A549 (cell line): Measurements from ENCODE around the gene SHH. TPM values are rescaled to one million over a fixed set of nuclear protein-coding genes. Genes with fewer than 3 reads are reported as not detected.

Experiments
- ATAC-seq, 2 experiments: fragments of 200-7000 bp in 1 of 2; fragments of >200 bp in 1 of 2; cut with Nextera tagmentation in 1 of 2; cut with Tn5 transposase in 1 of 2; 3 replicates each; pipeline versions ENCODE4 v1.8.0 to v1.9.1; 2018 to 2020; ENCODE audit warnings: mild to moderate bottlenecking in 1 of 2, moderate library complexity in 1 of 2
- CTCF ChIA-PET: fragments of 300-600 bp; sonication (Branson Sonifier 250); formaldehyde crosslinking; extraction: SDS; loops from one replicate; lab custom pipeline; 2021; ENCODE audit warnings: antibody characterized with exemption, inconsistent platforms; lab: Yijun Ruan, JAX
- POLR2A ChIA-PET: fragments of 350-600 bp; formaldehyde crosslinking; extraction: SDS; loops from one replicate; lab custom pipeline; 2021; ENCODE audit warnings: antibody characterized with exemption, inconsistent platforms; lab: Yijun Ruan, JAX
- DNase-seq, 2 experiments: peaks; one replicate each; pipeline versions ENCODE4 v3.0.0 to v3.0.0-alpha.2; 2011 to 2016; ENCODE audit warnings: low read depth in 1 of 2, low spot score in 1 of 2
- FAIRE-seq: peaks from 2 replicates; lab custom pipeline; 2011; peaks lifted over from hg19 to GRCh38; lab: Jason Lieb, UNC
- H3K27ac ChIP-seq, 2 experiments: fragments of >200 bp; sonication (Bioruptor Twin); formaldehyde crosslinking; 3 replicates each; pipeline ENCODE4 v1.5.1; 2016 to 2017
- H3K4me1 ChIP-seq: fragments of >200 bp; sonication (Bioruptor Twin); formaldehyde crosslinking; 3 replicates; pipeline ENCODE4 v1.6.1; 2016
- H3K4me2 ChIP-seq: fragments of >200 bp; sonication (Bioruptor Twin); formaldehyde crosslinking; 3 replicates; pipeline ENCODE4 v1.6.1; 2016
- H3K4me3 ChIP-seq: fragments of >200 bp; sonication (Bioruptor Twin); formaldehyde crosslinking; 3 replicates; pipeline ENCODE4 v1.5.1; 2016
- H3K9me3 ChIP-seq: fragments of >200 bp; sonication (Bioruptor Twin); formaldehyde crosslinking; 3 replicates; pipeline ENCODE4 v1.6.1; 2016
- BHLHE40 ChIP-seq: IDR thresholded peaks from 2 replicates; pipeline ENCODE4 v1.6.1; 2012; ENCODE audit warnings: low read depth, low read length, inconsistent platforms
- CBX2 ChIP-seq: fragments of 200-600 bp; sonication (generic); IDR thresholded peaks from 2 replicates; pipeline ENCODE4 v1.6.1; 2016; ENCODE audit warnings: low read depth, mild to moderate bottlenecking, borderline replicate concordance
- CHD2 ChIP-seq: fragments of 150-350 bp; IDR thresholded peaks from 2 replicates; pipeline ENCODE4 v1.6.1; 2014; ENCODE audit warnings: low read length; ENCODE audit not compliant: partially characterized antibody
- CHD4 ChIP-seq: fragments of 200-600 bp; sonication (generic); IDR thresholded peaks from 2 replicates; pipeline ENCODE4 v1.6.1; 2016; ENCODE audit warnings: antibody characterized with exemption, mild to moderate bottlenecking, borderline replicate concordance
- FOSL2 ChIP-seq, 2 experiments: fragments of 450-650 bp in 1 of 2; fragments of >200 bp in 1 of 2; sonication (Bioruptor Twin) in 1 of 2; formaldehyde crosslinking; IDR thresholded peaks; 2 replicates each; pipeline versions ENCODE4 v1.5.0 to v1.6.1; 2016 to 2020; ENCODE audit warnings: mild to moderate bottlenecking in 1 of 2, moderate library complexity in 1 of 2
- HEYL ChIP-seq: fragments of 250-450 bp; sonication (Bioruptor Pico); IDR thresholded peaks from 2 replicates; pipeline ENCODE4 v1.8.0; 2021; ENCODE audit warnings: mild to moderate bottlenecking, moderate library complexity
- HOXA7 ChIP-seq: fragments of 250-450 bp; sonication (Bioruptor Pico); IDR thresholded peaks from 2 replicates; pipeline ENCODE4 v1.5.0; 2020; ENCODE audit warnings: mild to moderate bottlenecking, moderate library complexity
- HOXB5 ChIP-seq: fragments of 250-450 bp; sonication (Bioruptor Pico); IDR thresholded peaks from 2 replicates; pipeline ENCODE4 v1.5.0; 2020; ENCODE audit warnings: mild to moderate bottlenecking, moderate library complexity
- JUN ChIP-seq, 2 experiments: fragments of >200 bp; sonication (Bioruptor Twin); formaldehyde crosslinking; IDR thresholded peaks; 2 replicates in 1 of 2; 3 replicates in 1 of 2; pipeline ENCODE4 v1.6.1; 2016 to 2017
- MAFK ChIP-seq: fragments of 450-650 bp; IDR thresholded peaks from 2 replicates; pipeline ENCODE4 v1.6.1; 2014; ENCODE audit not compliant: partially characterized antibody
- NFE2L2 ChIP-seq: fragments of 150-350 bp; conservative IDR thresholded peaks from 2 replicates; pipeline ENCODE4 v1.6.1; 2014; ENCODE audit warnings: low read length
- NR3C1 ChIP-seq: fragments of >200 bp; sonication (Bioruptor Twin); formaldehyde crosslinking; IDR thresholded peaks from 3 replicates; pipeline ENCODE4 v1.6.1; 2017
- PBX3 ChIP-seq: IDR thresholded peaks from 2 replicates; pipeline ENCODE4 v1.6.1; 2012
- RAD21 ChIP-seq, 2 experiments: fragments of >200 bp in 1 of 2; sonication (Bioruptor Twin) in 1 of 2; formaldehyde crosslinking in 1 of 2; IDR thresholded peaks in 1 of 2; conservative IDR thresholded peaks in 1 of 2; 2 replicates in 1 of 2; 3 replicates in 1 of 2; pipeline ENCODE4 v1.6.1; 2012 to 2018; ENCODE audit warnings: inconsistent platforms in 1 of 2
- RNF2 ChIP-seq: fragments of 200-600 bp; sonication (generic); IDR thresholded peaks from 2 replicates; pipeline ENCODE4 v1.6.1; 2016; ENCODE audit warnings: low read depth, mild to moderate bottlenecking, antibody characterized with exemption, moderate library complexity, borderline replicate concordance
- SMC3 ChIP-seq: fragments of >200 bp; sonication (Bioruptor Twin); formaldehyde crosslinking; IDR thresholded peaks from 3 replicates; pipeline ENCODE4 v1.6.1; 2018; ENCODE audit warnings: inconsistent platforms
- SREBF2 ChIP-seq: fragments of 450-650 bp; IDR thresholded peaks from 2 replicates; pipeline ENCODE4 v1.6.1; 2014; ENCODE audit warnings: mild to moderate bottlenecking, moderate library complexity
- TP53 ChIP-seq: fragments of 250-450 bp; sonication (Bioruptor Pico); IDR thresholded peaks from 2 replicates; pipeline ENCODE4 v1.5.0; 2021; ENCODE audit warnings: mild to moderate bottlenecking, moderate library complexity
- USF2 ChIP-seq: fragments of 450-650 bp; IDR thresholded peaks from 2 replicates; pipeline ENCODE4 v1.6.1; 2014; ENCODE audit warnings: antibody characterized with exemption
- ZSCAN20 ChIP-seq: fragments of 250-450 bp; sonication (Bioruptor Pico); IDR thresholded peaks from 2 replicates; pipeline ENCODE4 v1.8.0; 2022; ENCODE audit warnings: mild to moderate bottlenecking, moderate library complexity
- WGBS: methylation state at CpG from one replicate; pipeline ENCODE4 v1.1.6; 2017; ENCODE audit errors: missing lambda C conversion rate; 5-methylcytosine and 5-hydroxymethylcytosine counted together
- polyA plus RNA-seq, 4 experiments: library from polyadenylated mRNA; depleted of rRNA in 3 of 4; stranded (reverse); fragments of >200 nt; fragmentation: RNase III in 1 of 4; extraction: RNeasy Plus Mini Kit Qiagen cat#74134 plus additional on column Dnase treatment in 1 of 4; gene quantifications; 2 replicates in 3 of 4; 3 replicates in 1 of 4; pipeline ENCODE4 v1.2.3, GENCODE V29; 2011 to 2017
- TF ChIP-seq, protein P1 (sequence below): IDR thresholded peaks from 2 replicates; pipeline ENCODE4 v1.6.1; 2012
- TF ChIP-seq, protein P2 (sequence below): fragments of >200 bp; sonication (Bioruptor Twin); formaldehyde crosslinking; IDR thresholded peaks from 2 replicates; pipeline ENCODE4 v1.6.1; 2016
- TF ChIP-seq, protein P3 (sequence below): fragments of >200 bp; sonication (Bioruptor Twin); formaldehyde crosslinking; IDR thresholded peaks from 3 replicates; pipeline ENCODE4 v1.5.1; 2016

Gene SHH
- polyA plus RNA-seq, 2 of the 4 experiments (the other 2 are of a cell fraction) = 0.84 to 1.2 TPM

GRCh38 chr7:155844526-155844925 is 32.3 kb upstream of the SHH start:
- POLR2A ChIA-PET = interaction anchor here (1.0 kb wide), 1 partner anchor 17 kb away, joined by 4 read pairs; no protein-coding TSS in a partner anchor
- Histone ChIP-seq H3K9me3 (no peaks in the 10 kb centered on the region), H3K4me2 (peak overlapping the region; percentile 66), H3K4me1 (peaks cover 22% of the 10 kb centered on the region), H3K4me3 (no peak overlapping the region), H3K27ac (peak overlapping the region; percentile 81 to 88)
- DNase-seq = no peak
- TF ChIP-seq NFE2L2 (no peak), USF2 (no peak), HOXA7 (no peak)
- ATAC-seq = no peak
- 91% methylated on average over 15 of the region's 16 CpGs for WGBS
- CTCF ChIA-PET = interaction anchor here (0.6 to 1.6 kb wide), 3 partner anchors 73 to 312 kb away, joined by 3 read pairs; no protein-coding TSS in a partner anchor
- FAIRE-seq = no peak

GRCh38 chr7:155844019-155844453 is 31.8 kb upstream of the SHH start:
- 23% methylated on average over 10 of the region's 14 CpGs for WGBS
- ATAC-seq (peak; percentile 78 to 89), FAIRE-seq (no peak), DNase-seq (peak; percentile 49 to 81)
- TF ChIP-seq SMC3 (peak; percentile 53), NR3C1 (no peak), JUN (IDR thresholded peaks at IDR 0.05) (0 out of 5 replicates have a peak, but pooled peaks of 1 of the 2 experiments have one; percentile 37), CHD4 (no peak), RAD21 (conservative IDR thresholded peaks at IDR 0.05 in 1 of 2, IDR thresholded peaks at IDR 0.05 in 1 of 2) (peak; percentile 48 to 71), FOSL2 (IDR thresholded peaks at IDR 0.05) (no peak), FOSL2 (CRISPR knock-in tag; IDR thresholded peaks at IDR 0.05) (no peak), CBX2 (no peak), NFE2L2 (no peak), HOXB5 (CRISPR knock-in tag) (no peak), HEYL (CRISPR knock-in tag) (no peak), BHLHE40 (no peak), MAFK (no peak), PBX3 (no peak)
- TF ChIP-seq, protein P1, sequence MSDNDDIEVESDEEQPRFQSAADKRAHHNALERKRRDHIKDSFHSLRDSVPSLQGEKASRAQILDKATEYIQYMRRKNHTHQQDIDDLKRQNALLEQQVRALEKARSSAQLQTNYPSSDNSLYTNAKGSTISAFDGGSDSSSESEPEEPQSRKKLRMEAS = peak; percentile 33; the same call in 1 of the 2 replicates
- H3K4me1 ChIP-seq = peaks cover 22% of the 10 kb centered on the region
- H3K4me2 ChIP-seq = peak overlapping the region; percentile 66
- peak overlapping the region; percentile 81 to 88 for H3K27ac ChIP-seq
- no peaks in the 10 kb centered on the region for H3K9me3 ChIP-seq
- ChIA-PET POLR2A (interaction anchor here (1.0 kb wide), 1 partner anchor 17 kb away, joined by 4 read pairs; no protein-coding TSS in a partner anchor), CTCF (interaction anchor here (0.6 to 1.6 kb wide), 4 partner anchors 13 to 313 kb away, joined by 3 read pairs; no protein-coding TSS in a partner anchor)
- no peak overlapping the region for H3K4me3 ChIP-seq

GRCh38 chr7:155843426-155844018 is 31.3 kb upstream of the SHH start:
- ATAC-seq = no peak; a peak in 2 of 6 replicates
- Histone ChIP-seq H3K4me3 (no peak overlapping the region), H3K4me1 (peaks cover 22% of the 10 kb centered on the region)
- WGBS = 94% methylated on average over 19 of the region's 20 CpGs
- TF ChIP-seq SMC3 (no peak), CHD4 (no peak), RAD21 (conservative IDR thresholded peaks at IDR 0.05 in 1 of 2, IDR thresholded peaks at IDR 0.05 in 1 of 2) (no peak), RNF2 (no peak), SREBF2 (no peak), JUN (IDR thresholded peaks at IDR 0.05) (no peak), PBX3 (no peak), TP53 (CRISPR knock-in tag) (no peak), ZSCAN20 (CRISPR knock-in tag) (no peak), CHD2 (no peak)
- TF ChIP-seq, protein P2, sequence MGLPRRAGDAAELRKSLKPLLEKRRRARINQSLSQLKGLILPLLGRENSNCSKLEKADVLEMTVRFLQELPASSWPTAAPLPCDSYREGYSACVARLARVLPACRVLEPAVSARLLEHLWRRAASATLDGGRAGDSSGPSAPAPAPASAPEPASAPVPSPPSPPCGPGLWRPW = no peak
- TF ChIP-seq, protein P3, sequence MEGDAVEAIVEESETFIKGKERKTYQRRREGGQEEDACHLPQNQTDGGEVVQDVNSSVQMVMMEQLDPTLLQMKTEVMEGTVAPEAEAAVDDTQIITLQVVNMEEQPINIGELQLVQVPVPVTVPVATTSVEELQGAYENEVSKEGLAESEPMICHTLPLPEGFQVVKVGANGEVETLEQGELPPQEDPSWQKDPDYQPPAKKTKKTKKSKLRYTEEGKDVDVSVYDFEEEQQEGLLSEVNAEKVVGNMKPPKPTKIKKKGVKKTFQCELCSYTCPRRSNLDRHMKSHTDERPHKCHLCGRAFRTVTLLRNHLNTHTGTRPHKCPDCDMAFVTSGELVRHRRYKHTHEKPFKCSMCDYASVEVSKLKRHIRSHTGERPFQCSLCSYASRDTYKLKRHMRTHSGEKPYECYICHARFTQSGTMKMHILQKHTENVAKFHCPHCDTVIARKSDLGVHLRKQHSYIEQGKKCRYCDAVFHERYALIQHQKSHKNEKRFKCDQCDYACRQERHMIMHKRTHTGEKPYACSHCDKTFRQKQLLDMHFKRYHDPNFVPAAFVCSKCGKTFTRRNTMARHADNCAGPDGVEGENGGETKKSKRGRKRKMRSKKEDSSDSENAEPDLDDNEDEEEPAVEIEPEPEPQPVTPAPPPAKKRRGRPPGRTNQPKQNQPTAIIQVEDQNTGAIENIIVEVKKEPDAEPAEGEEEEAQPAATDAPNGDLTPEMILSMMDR = no peak
- TF ChIP-seq, all 56 proteins: peak for 0
- ChIA-PET CTCF (interaction anchor here (0.8 to 1.9 kb wide), 3 partner anchors 13 to 74 kb away, joined by 3 to 12 read pairs (median 3); no protein-coding TSS in a partner anchor), POLR2A (interaction anchor here (1.0 kb wide), 1 partner anchor 18 kb away, joined by 4 read pairs; no protein-coding TSS in a partner anchor)
- H3K9me3 ChIP-seq = no peaks in the 10 kb centered on the region
- no peak for FAIRE-seq
- no peak for DNase-seq
- H3K27ac ChIP-seq = peak overlapping the region; percentile 81 to 88
- peak overlapping the region; percentile 66 for H3K4me2 ChIP-seq
